PC-3 (cell line): ENCODE data around the gene CCDC80. TPM values are rescaled to one million over a fixed set of nuclear protein-coding genes. Genes with fewer than 3 reads are reported as not detected.

Experiments
- ATAC-seq: fragments of 200-7000 bp; cut with Tn5 transposase; 2 replicates; pipeline ENCODE4 v1.9.1; 2020; ENCODE audit warnings: mild to moderate bottlenecking, moderate library complexity
- BruUV-seq: library from RNA; stranded (reverse); fragments of 400-500 nt; replicated peaks from 2 replicates; lab custom pipeline; 2021; lab: Mats Ljungman, UMichigan
- CTCF ChIA-PET: fragments of 300-600 bp; sonication (Branson Sonifier 250); formaldehyde crosslinking; loops from one replicate; lab custom pipeline; 2022; ENCODE audit warnings: antibody characterized with exemption; lab: Charles Lee
- POLR2A ChIA-PET: fragments of 300-600 bp; sonication (Branson Sonifier 250); formaldehyde crosslinking; loops from one replicate; lab custom pipeline; 2022; ENCODE audit warnings: antibody characterized with exemption; ENCODE audit not compliant: unreplicated experiment; lab: Charles Lee
- DNase-seq: peaks from one replicate; pipeline ENCODE4 v3.0.0-alpha.2; 2015
- H2AFZ ChIP-seq: fragments of 300-600 bp; sonication (generic); 2 replicates; pipeline ENCODE4 v1.6.0; 2016; ENCODE audit warnings: antibody characterized with exemption, low read length
- H3F3A ChIP-seq: fragments of 300-600 bp; sonication (generic); one replicate; pipeline ENCODE4 v1.6.0; 2017; ENCODE audit warnings: antibody characterized with exemption, low read length, control low read depth, mild to moderate bottlenecking; ENCODE audit not compliant: unreplicated experiment
- H3K27ac ChIP-seq: fragments of 300-600 bp; sonication (generic); 2 replicates; pipeline ENCODE4 v1.5.1; 2016; ENCODE audit warnings: mild to moderate bottlenecking, low read length
- H3K27me3 ChIP-seq: fragments of 300-600 bp; sonication (generic); 2 replicates; pipeline ENCODE4 v1.6.1; 2016; ENCODE audit warnings: low read length, mixed read lengths
- H3K36me3 ChIP-seq: fragments of 300-600 bp; sonication (generic); 2 replicates; pipeline ENCODE4 v1.6.1; 2016; ENCODE audit warnings: low read depth, mixed run types, low read length, mixed read lengths
- H3K4me1 ChIP-seq: fragments of 300-600 bp; sonication (generic); 2 replicates; pipeline ENCODE4 v1.5.1; 2016; ENCODE audit warnings: low read length; ENCODE audit not compliant: insufficient read depth
- H3K4me2 ChIP-seq: fragments of 300-600 bp; sonication (generic); 2 replicates; pipeline ENCODE4 v1.6.0; 2016; ENCODE audit warnings: low read length
- H3K4me3 ChIP-seq: fragments of 300-600 bp; sonication (generic); 2 replicates; pipeline ENCODE4 v1.5.1; 2016; ENCODE audit warnings: mild to moderate bottlenecking, low read length, mixed read lengths
- H3K79me2 ChIP-seq: fragments of 300-600 bp; sonication (generic); 2 replicates; pipeline ENCODE4 v1.6.1; 2017; ENCODE audit warnings: low read length, mixed read lengths
- H3K9ac ChIP-seq: fragments of 300-600 bp; sonication (generic); 2 replicates; pipeline ENCODE4 v1.6.0; 2016; ENCODE audit warnings: mild to moderate bottlenecking, low read length
- H3K9me2 ChIP-seq: fragments of 300-600 bp; sonication (generic); replicated peaks from 2 replicates; pipeline ENCODE4 v1.6.1; 2016; ENCODE audit warnings: mixed run types, low read length, mixed read lengths
- H3K9me3 ChIP-seq: fragments of 300-600 bp; sonication (generic); 2 replicates; pipeline ENCODE4 v1.6.1; 2016; ENCODE audit warnings: low read length, mixed read lengths
- H4K20me1 ChIP-seq: fragments of 300-600 bp; sonication (generic); 2 replicates; pipeline ENCODE4 v1.6.1; 2016; ENCODE audit warnings: low read length, mixed read lengths
- EZH2 ChIP-seq: fragments of 300-600 bp; sonication (generic); IDR thresholded peaks from one replicate; pipeline ENCODE4 v1.6.1; 2017; ENCODE audit warnings: antibody characterized with exemption, mild to moderate bottlenecking, low read length; ENCODE audit not compliant: unreplicated experiment
- EZH2phosphoT487 ChIP-seq: fragments of 300-600 bp; sonication (generic); IDR thresholded peaks from 2 replicates; pipeline ENCODE4 v1.6.1; 2018; ENCODE audit warnings: mild to moderate bottlenecking, antibody characterized with exemption, low read length, borderline replicate concordance
- intact Hi-C: fragments of 100-400 bp; cut with micrococcal nuclease; formaldehyde crosslinking; loops from 2 replicates; pipeline ENCODE4 v1.9.0; 2023
- total RNA-seq: library from RNA; depleted of rRNA; stranded (reverse); fragments of >200 nt; gene quantifications from 2 replicates; pipeline ENCODE4 v1.2.3, GENCODE V29; 2014
- TF ChIP-seq, protein P1 (sequence below): fragments of 300-600 bp; sonication (generic); conservative IDR thresholded peaks from 2 replicates; pipeline ENCODE4 v1.5.1; 2017; ENCODE audit warnings: antibody characterized with exemption, low read depth, mild to moderate bottlenecking, low read length

Gene CCDC80
- total RNA-seq, 1 experiment from 2014 or later: 17.0 TPM

DNA sequence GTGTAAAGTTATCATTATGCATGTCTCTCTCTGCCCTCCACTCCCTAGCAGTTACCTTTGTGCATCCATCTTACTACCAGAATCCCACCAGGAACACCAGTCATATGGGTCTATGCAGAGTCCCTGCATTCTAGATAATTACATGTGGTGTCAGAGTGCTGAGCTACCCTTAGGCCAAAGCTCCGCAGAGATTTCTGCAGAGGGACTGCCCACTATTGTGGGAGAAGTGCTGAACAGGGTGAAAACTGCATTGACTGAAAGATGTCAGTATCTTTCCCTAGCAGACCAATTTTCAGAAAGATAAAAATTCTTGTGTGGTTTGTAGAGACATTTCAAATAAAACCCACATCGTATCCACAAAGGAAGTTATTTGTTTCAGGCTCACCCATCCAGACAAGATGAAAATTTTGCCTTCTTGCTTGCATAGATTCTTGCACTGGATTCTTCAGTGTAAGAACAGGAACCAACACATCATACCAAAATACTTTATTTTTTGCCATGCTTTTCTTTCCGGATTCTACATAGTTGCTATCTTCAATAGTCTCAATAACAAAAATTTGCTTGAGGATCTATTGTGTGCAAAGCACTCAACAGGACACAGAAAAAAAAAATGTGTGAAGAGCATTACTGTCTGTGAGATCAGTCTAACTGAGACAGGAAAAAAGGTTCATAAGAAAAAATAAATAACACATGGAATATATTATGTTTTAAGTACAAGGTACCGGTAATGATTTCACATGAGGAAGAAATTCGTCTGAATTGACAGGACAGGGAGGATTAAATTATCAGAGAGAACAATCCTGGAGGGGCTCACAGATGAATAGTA is 32.0 kb upstream of the CCDC80 start:
- H3K4me1 ChIP-seq: peaks cover 44% of the 10 kb centered on the region
- TF ChIP-seq EZH2phosphoT487 (no peak), EZH2 (no peak)
- TF ChIP-seq, protein P1, sequence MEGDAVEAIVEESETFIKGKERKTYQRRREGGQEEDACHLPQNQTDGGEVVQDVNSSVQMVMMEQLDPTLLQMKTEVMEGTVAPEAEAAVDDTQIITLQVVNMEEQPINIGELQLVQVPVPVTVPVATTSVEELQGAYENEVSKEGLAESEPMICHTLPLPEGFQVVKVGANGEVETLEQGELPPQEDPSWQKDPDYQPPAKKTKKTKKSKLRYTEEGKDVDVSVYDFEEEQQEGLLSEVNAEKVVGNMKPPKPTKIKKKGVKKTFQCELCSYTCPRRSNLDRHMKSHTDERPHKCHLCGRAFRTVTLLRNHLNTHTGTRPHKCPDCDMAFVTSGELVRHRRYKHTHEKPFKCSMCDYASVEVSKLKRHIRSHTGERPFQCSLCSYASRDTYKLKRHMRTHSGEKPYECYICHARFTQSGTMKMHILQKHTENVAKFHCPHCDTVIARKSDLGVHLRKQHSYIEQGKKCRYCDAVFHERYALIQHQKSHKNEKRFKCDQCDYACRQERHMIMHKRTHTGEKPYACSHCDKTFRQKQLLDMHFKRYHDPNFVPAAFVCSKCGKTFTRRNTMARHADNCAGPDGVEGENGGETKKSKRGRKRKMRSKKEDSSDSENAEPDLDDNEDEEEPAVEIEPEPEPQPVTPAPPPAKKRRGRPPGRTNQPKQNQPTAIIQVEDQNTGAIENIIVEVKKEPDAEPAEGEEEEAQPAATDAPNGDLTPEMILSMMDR: no peak
- no peak overlapping the region for H2AFZ ChIP-seq
- H3K79me2 ChIP-seq: no peaks in the 10 kb centered on the region
- H3K27ac ChIP-seq: 0 out of 2 replicates have a peak overlapping the region, but pooled peaks have one; percentile 5
- no peak overlapping the region for H3K4me2 ChIP-seq
- H4K20me1 ChIP-seq: no peaks in the 10 kb centered on the region
- CTCF ChIA-PET: interaction anchor here (0.7 kb wide), 1 partner anchor 9 kb away, joined by 3 read pairs; no protein-coding TSS in a partner anchor
- DNase-seq: no peak
- H3K9me2 ChIP-seq: no peaks in the 10 kb centered on the region
- H3K4me3 ChIP-seq: no peak overlapping the region
- POLR2A ChIA-PET: no interaction called here
- peaks cover 5% of the 10 kb centered on the region for H3F3A ChIP-seq
- no peaks in the 10 kb centered on the region for H3K36me3 ChIP-seq
- H3K9me3 ChIP-seq: no peaks in the 10 kb centered on the region
- intact Hi-C loops: no loop called here
- no peak overlapping the region for H3K9ac ChIP-seq
- no TSS peak for BruUV-seq
- no peak for ATAC-seq
- no peaks in the 10 kb centered on the region for H3K27me3 ChIP-seq

- no peaks in the 10 kb centered on the region for H3K9me3 ChIP-seq
- peaks cover 36% of the 10 kb centered on the region for H3K4me1 ChIP-seq
- ChIA-PET POLR2A (no interaction called here), CTCF (no interaction called here)
- ATAC-seq: no peak
- H3F3A ChIP-seq: peaks cover 1% of the 10 kb centered on the region
- no peaks in the 10 kb centered on the region for H3K27me3 ChIP-seq
- TF ChIP-seq, protein P1: no peak
- no peak for TF ChIP-seq EZH2
- TF ChIP-seq EZH2phosphoT487: no peak
- intact Hi-C loops: no loop called here
- no peak overlapping the region for H3K9ac ChIP-seq
- peak; percentile 80 for DNase-seq
- no TSS peak for BruUV-seq
- 0 out of 2 replicates have a peak overlapping the region, but pooled peaks have one; percentile 0 for H3K4me2 ChIP-seq
- H3K9me2 ChIP-seq: no peaks in the 10 kb centered on the region
- H3K79me2 ChIP-seq: no peaks in the 10 kb centered on the region
- no peak overlapping the region for H3K4me3 ChIP-seq
- H3K27ac ChIP-seq: peak overlapping the region; percentile 5; the same call in 1 of the 2 replicates
- H3K36me3 ChIP-seq: no peaks in the 10 kb centered on the region
- H4K20me1 ChIP-seq: no peaks in the 10 kb centered on the region
- peak overlapping the region; percentile 40 for H2AFZ ChIP-seq
These were observed 31.2 kb upstream of the CCDC80 start for GRCh38 chr3:112671930-112672715.
